Activated CD4-positive, alpha-beta T cell treated with anti-CD3 and anti-CD28 coated beads for 36 hours (primary cell): ENCODE data around the gene TAC4. TPM values are rescaled to one million over a fixed set of nuclear protein-coding genes. Genes with fewer than 3 reads are reported as not detected.

Source experiments
- ATAC-seq: fragments of 200-7000 bp; cut with Tn5 transposase; one replicate; pipeline ENCODE4 v1.10.0; 2021; ENCODE audit warnings: mild to moderate bottlenecking, moderate library complexity
- CTCF ChIA-PET: fragments of 350-600 bp; sonication (Branson Sonifier 250); formaldehyde crosslinking; loops from one replicate; lab custom pipeline; 2021; ENCODE audit warnings: antibody characterized with exemption; lab: Charles Lee
- POLR2A ChIA-PET: fragments of 350-600 bp; sonication (Branson Sonifier 250); formaldehyde crosslinking; loops from one replicate; lab custom pipeline; 2021; ENCODE audit warnings: antibody characterized with exemption, inconsistent platforms; lab: Charles Lee
- DNase-seq: peaks from one replicate; pipeline ENCODE4 v3.0.0-alpha.2; 2020
- H3K27ac Mint-ChIP-seq: one replicate; pipeline ENCODE4 v1.8.0; 2021; ENCODE audit warnings: mixed read lengths
- H3K27me3 Mint-ChIP-seq: one replicate; pipeline ENCODE4 v1.8.0; 2021; ENCODE audit warnings: mixed read lengths
- H3K36me3 Mint-ChIP-seq: one replicate; pipeline ENCODE4 v1.8.0; 2021; ENCODE audit warnings: low read depth, mixed read lengths
- H3K4me1 Mint-ChIP-seq: one replicate; pipeline ENCODE4 v1.8.0; 2021; ENCODE audit warnings: mixed read lengths
- H3K4me3 Mint-ChIP-seq: one replicate; pipeline ENCODE4 v1.8.0; 2021; ENCODE audit warnings: mild to moderate bottlenecking, moderate library complexity, mixed read lengths
- H3K9me3 Mint-ChIP-seq: one replicate; pipeline ENCODE4 v1.8.0; 2021; ENCODE audit warnings: low read depth, mixed read lengths
- intact Hi-C, 2 experiments: fragments of 100-400 bp; cut with DNase I in 1 of 2; cut with micrococcal nuclease in 1 of 2; formaldehyde crosslinking; loops; one replicate each; pipeline versions ENCODE4 v1.14.2 to v1.15.1; 2022 to 2024; cut with DNase I, micrococcal nuclease
- total RNA-seq, 2 experiments: library from RNA; stranded (reverse); gene quantifications; one replicate each; pipeline ENCODE4 v1.2.3, GENCODE V29; 2021

Gene TAC4
- total RNA-seq, 2 experiments from 2014 or later, result not detected

GRCh38 chr17:49854126-49854525, 6.3 kb upstream of the TAC4 start:
- Mint-ChIP-seq H3K27me3 (peaks cover 1% of the 10 kb centered on the region), H3K36me3 (no peaks in the 10 kb centered on the region), H3K27ac (no peak overlapping the region), H3K9me3 (no peaks in the 10 kb centered on the region), H3K4me1 (peaks cover 13% of the 10 kb centered on the region), H3K4me3 (no peak overlapping the region)
- ChIA-PET CTCF (interaction anchor here (0.6 to 3.4 kb wide), 2 partner anchors 143 to 287 kb away, joined by 3 to 20 read pairs; no protein-coding TSS in a partner anchor), POLR2A (interaction anchor here (0.6 kb wide), 1 partner anchor 142 kb away, joined by 4 read pairs; no protein-coding TSS in a partner anchor)
- no peak for DNase-seq
- ATAC-seq, result no peak
- intact Hi-C loops, result no loop called here

GRCh38 chr17:49853470-49854015, 5.7 kb upstream of the TAC4 start:
- ATAC-seq, result no peak
- no peak overlapping the region for H3K4me3 Mint-ChIP-seq
- CTCF ChIA-PET, result interaction anchor here (0.6 to 3.4 kb wide), 3 partner anchors 144 to 292 kb away, joined by 3 to 20 read pairs (median 3); no protein-coding TSS in a partner anchor

DNA sequence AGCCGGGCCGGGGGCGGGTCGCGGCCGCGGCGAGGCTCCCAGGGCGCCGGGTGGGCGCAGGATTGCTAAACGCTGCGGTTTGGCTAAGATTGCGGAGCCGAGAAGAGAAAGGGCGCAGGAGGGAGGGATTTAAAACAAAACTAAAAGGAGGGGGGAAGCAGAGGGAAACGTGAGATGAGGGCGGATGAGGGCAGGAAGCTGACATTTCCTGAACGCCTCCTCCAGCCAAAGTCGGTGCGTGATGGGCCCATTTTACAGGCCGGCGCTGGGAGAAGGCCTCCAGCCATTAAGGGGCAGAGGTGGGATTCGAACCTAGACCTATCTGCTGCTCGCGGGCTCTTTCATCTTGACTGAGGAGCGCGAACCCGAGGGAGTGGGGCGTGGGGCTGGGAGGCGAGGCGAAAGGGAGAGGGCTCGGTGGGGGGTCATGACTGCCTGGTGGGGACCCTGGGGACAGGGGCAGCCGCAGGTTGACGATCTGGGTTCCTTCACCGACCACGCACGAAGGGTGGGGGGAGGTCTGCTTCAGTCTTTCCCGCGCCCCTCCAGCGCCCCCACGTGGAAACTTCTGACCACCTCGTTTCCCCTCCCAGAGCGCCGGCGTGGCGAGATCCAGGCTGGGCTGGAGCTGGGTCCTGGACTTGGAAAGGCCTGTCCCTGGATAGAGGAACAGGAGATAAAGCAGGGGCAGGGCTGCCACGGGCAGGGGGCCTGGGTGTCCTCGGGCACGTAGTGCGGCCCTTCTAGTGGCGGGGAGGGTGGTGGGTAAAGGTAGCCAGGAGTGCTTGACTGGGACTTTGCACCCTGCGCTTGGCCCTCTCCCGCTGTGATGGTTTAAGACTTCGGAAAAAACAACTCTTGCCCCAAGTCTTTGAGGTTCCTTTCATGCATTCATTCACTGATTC, 3.8 kb upstream of the TAC4 start:
- H3K4me3 Mint-ChIP-seq, result peak overlapping the region; percentile 76
- peak overlapping the region; percentile 84 for H3K27ac Mint-ChIP-seq
- no peaks in the 10 kb centered on the region for H3K9me3 Mint-ChIP-seq
- DNase-seq (peak; percentile 83), ATAC-seq (peak; percentile 74)
- no peaks in the 10 kb centered on the region for H3K36me3 Mint-ChIP-seq
- ChIA-PET POLR2A (no interaction called here), CTCF (interaction anchor here (0.5 to 3.4 kb wide), 15 partner anchors 15 to 1128 kb away, joined by 3 to 20 read pairs (median 3); no protein-coding TSS in a partner anchor)
- H3K4me1 Mint-ChIP-seq, result peaks cover 13% of the 10 kb centered on the region
- intact Hi-C loops, result loop anchor here (1.0 to 2.0 kb wide), 5 partner anchors 143 to 285 kb away; partner anchors contain the start of gene PDK2 (in 1 of the 2)
- H3K27me3 Mint-ChIP-seq, result peaks cover 1% of the 10 kb centered on the region

More at GRCh38 chr17:49853470-49854015, 5.7 kb upstream of the TAC4 start:
- H3K36me3 Mint-ChIP-seq, result no peaks in the 10 kb centered on the region
- peaks cover 13% of the 10 kb centered on the region for H3K4me1 Mint-ChIP-seq
- no peaks in the 10 kb centered on the region for H3K9me3 Mint-ChIP-seq
- no peak overlapping the region for H3K27ac Mint-ChIP-seq
- intact Hi-C loops, result loop anchor here in 1 of 2 experiments (2.0 kb wide), 1 partner anchor 287 kb away; no protein-coding TSS in a partner anchor
- DNase-seq, result no peak
- H3K27me3 Mint-ChIP-seq, result peaks cover 1% of the 10 kb centered on the region
- POLR2A ChIA-PET, result interaction anchor here (0.6 kb wide), 1 partner anchor 143 kb away, joined by 4 read pairs; no protein-coding TSS in a partner anchor

- H3K9me3 Mint-ChIP-seq, result no peaks in the 10 kb centered on the region
- peak overlapping the region; percentile 63 for H3K27ac Mint-ChIP-seq
- ATAC-seq, result no peak
- H3K36me3 Mint-ChIP-seq, result no peaks in the 10 kb centered on the region
- POLR2A ChIA-PET, result no interaction called here
- CTCF ChIA-PET, result interaction anchor here (0.5 to 1.5 kb wide), 6 partner anchors 11 to 1127 kb away, joined by 3 to 4 read pairs (median 3); partner anchors contain the start of gene LRRC59
- H3K27me3 Mint-ChIP-seq, result peaks cover 1% of the 10 kb centered on the region
- intact Hi-C loops, result loop anchor here in 1 of 2 experiments (1.0 to 2.0 kb wide), 4 partner anchors 142 to 281 kb away; partner anchors contain the start of gene PDK2
- H3K4me1 Mint-ChIP-seq, result peaks cover 13% of the 10 kb centered on the region
- H3K4me3 Mint-ChIP-seq, result peak overlapping the region; percentile 76
- DNase-seq, result peak; percentile 33
These were observed 3.0 kb upstream of the TAC4 start for GRCh38 chr17:49850772-49851386.

DNA sequence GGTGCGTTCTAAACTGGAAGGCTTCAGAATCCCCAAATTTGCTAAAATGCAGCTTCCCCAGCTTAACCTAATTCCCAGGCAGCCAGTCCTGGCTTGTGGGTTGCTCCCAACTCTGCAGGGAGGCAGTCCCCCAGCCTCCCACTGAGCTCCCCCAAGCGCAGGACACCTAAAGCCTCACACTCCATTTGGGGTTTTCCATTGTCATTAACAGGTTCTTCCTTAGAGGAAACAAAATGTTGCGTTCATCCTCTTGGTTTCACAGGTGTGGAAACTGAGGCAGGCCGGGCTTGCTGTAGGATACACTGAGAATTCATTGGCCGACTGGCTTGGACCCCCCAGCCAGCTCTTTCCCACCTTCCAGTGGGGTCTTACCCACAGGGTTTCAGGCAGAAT, 2.3 kb upstream of the TAC4 start:
- peaks cover 17% of the 10 kb centered on the region for H3K4me1 Mint-ChIP-seq
- no peaks in the 10 kb centered on the region for H3K36me3 Mint-ChIP-seq
- DNase-seq, result no peak
- H3K27ac Mint-ChIP-seq, result no peak overlapping the region
- ATAC-seq, result no peak
- peak overlapping the region; percentile 72 for H3K4me3 Mint-ChIP-seq
- H3K27me3 Mint-ChIP-seq, result peaks cover 1% of the 10 kb centered on the region
- CTCF ChIA-PET, result interaction anchor here (0.6 to 1.5 kb wide), 10 partner anchors 11 to 548 kb away, joined by 3 to 7 read pairs (median 3); partner anchors contain the start of gene LRRC59
- intact Hi-C loops, result loop anchor here in 1 of 2 experiments (2.0 kb wide), 1 partner anchor 141 kb away; no protein-coding TSS in a partner anchor
- POLR2A ChIA-PET, result interaction anchor here (1.1 kb wide), 1 partner anchor 86 kb away, joined by 4 read pairs; the partner anchor contains the start of gene FAM117A
- no peaks in the 10 kb centered on the region for H3K9me3 Mint-ChIP-seq

GRCh38 chr17:49848739-49849138, 870 bp upstream of the TAC4 start:
- Mint-ChIP-seq H3K4me3 (no peak overlapping the region), H3K27me3 (peaks cover 1% of the 10 kb centered on the region), H3K36me3 (peaks cover 1% of the 10 kb centered on the region), H3K9me3 (no peaks in the 10 kb centered on the region), H3K4me1 (peaks cover 23% of the 10 kb centered on the region), H3K27ac (no peak overlapping the region)
- POLR2A ChIA-PET, result no interaction called here
- intact Hi-C loops, result no loop called here
- CTCF ChIA-PET, result interaction anchor here (0.9 kb wide), 1 partner anchor 292 kb away, joined by 3 read pairs; no protein-coding TSS in a partner anchor
- ATAC-seq (no peak), DNase-seq (no peak)

GRCh38 chr17:49846938-49847712, 744 bp downstream of the TAC4 start:
- DNase-seq (no peak), ATAC-seq (no peak)
- H3K27me3 Mint-ChIP-seq, result no peaks in the 10 kb centered on the region
- no peak overlapping the region for H3K27ac Mint-ChIP-seq
- intact Hi-C loops, result no loop called here
- H3K9me3 Mint-ChIP-seq, result no peaks in the 10 kb centered on the region
- no peak overlapping the region for H3K4me3 Mint-ChIP-seq
- CTCF ChIA-PET, result interaction anchor here (0.6 to 1.0 kb wide), 2 partner anchors 33 to 106 kb away, joined by 3 to 5 read pairs; no protein-coding TSS in a partner anchor
- POLR2A ChIA-PET, result no interaction called here
- H3K36me3 Mint-ChIP-seq, result peaks cover 1% of the 10 kb centered on the region
- peaks cover 21% of the 10 kb centered on the region for H3K4me1 Mint-ChIP-seq

DNA sequence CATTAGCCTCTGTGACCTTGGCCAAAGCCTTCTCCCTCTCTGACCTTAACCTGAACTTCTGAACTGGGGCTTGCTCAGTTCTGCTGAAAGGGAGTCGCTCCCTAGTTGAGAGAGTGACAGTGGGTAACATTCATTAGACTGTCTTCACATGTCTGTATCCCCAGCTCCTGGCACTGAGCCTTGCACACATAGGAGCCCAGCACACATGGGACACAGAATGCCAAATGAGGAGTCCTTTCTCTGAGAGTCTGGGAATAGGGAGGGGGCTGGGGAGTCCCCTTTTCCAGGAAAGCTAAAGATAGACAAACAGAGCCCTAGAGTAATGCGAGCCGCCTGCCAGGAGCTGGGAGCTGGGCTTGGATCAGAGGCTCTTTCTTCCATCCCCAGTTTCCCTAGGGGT, 2.5 kb downstream of the TAC4 start:
- no peak overlapping the region for H3K27ac Mint-ChIP-seq
- ATAC-seq (no peak), DNase-seq (no peak)
- no peak overlapping the region for H3K4me3 Mint-ChIP-seq
- H3K27me3 Mint-ChIP-seq, result no peaks in the 10 kb centered on the region
- POLR2A ChIA-PET, result no interaction called here
- no peaks in the 10 kb centered on the region for H3K9me3 Mint-ChIP-seq
- intact Hi-C loops, result no loop called here
- CTCF ChIA-PET, result interaction anchor here (0.7 to 1.2 kb wide), 4 partner anchors 150 to 373 kb away, joined by 3 to 4 read pairs (median 3); no protein-coding TSS in a partner anchor
- H3K36me3 Mint-ChIP-seq, result peaks cover 1% of the 10 kb centered on the region
- H3K4me1 Mint-ChIP-seq, result peaks cover 11% of the 10 kb centered on the region

GRCh38 chr17:49843774-49844350, 4.0 kb downstream of the TAC4 start:
- DNase-seq (peak; percentile 44), ATAC-seq (peak; percentile 30)
- Mint-ChIP-seq H3K36me3 (peaks cover 1% of the 10 kb centered on the region), H3K4me3 (no peak overlapping the region), H3K27me3 (no peaks in the 10 kb centered on the region), H3K27ac (no peak overlapping the region), H3K9me3 (no peaks in the 10 kb centered on the region), H3K4me1 (peaks cover 11% of the 10 kb centered on the region)
- ChIA-PET POLR2A (no interaction called here), CTCF (interaction anchor here (0.6 to 1.2 kb wide), 5 partner anchors 8 to 148 kb away, joined by 3 to 6 read pairs (median 3); partner anchors contain the start of gene SLC35B1)
- intact Hi-C loops, result no loop called here

GRCh38 chr17:49842846-49843245, 5.0 kb downstream of the TAC4 start:
- ATAC-seq (no peak), DNase-seq (no peak)
- no peaks in the 10 kb centered on the region for H3K9me3 Mint-ChIP-seq
- intact Hi-C loops, result no loop called here
- peaks cover 1% of the 10 kb centered on the region for H3K36me3 Mint-ChIP-seq
- H3K4me1 Mint-ChIP-seq, result peaks cover 11% of the 10 kb centered on the region
- CTCF ChIA-PET, result interaction anchor here (1.0 kb wide), 1 partner anchor 135 kb away, joined by 3 read pairs; the partner anchor contains the start of gene SLC35B1
- no peak overlapping the region for H3K27ac Mint-ChIP-seq
- no peaks in the 10 kb centered on the region for H3K27me3 Mint-ChIP-seq
- POLR2A ChIA-PET, result no interaction called here
- no peak overlapping the region for H3K4me3 Mint-ChIP-seq
